ENCODE results near the gene ENO3.
"Not testable (repeated sequence)": the region's sequence is repeated elsewhere in the genome, so short reads cannot be mapped to it uniquely, and the experiment has no call there.

The ENO3 gene

DNA sequence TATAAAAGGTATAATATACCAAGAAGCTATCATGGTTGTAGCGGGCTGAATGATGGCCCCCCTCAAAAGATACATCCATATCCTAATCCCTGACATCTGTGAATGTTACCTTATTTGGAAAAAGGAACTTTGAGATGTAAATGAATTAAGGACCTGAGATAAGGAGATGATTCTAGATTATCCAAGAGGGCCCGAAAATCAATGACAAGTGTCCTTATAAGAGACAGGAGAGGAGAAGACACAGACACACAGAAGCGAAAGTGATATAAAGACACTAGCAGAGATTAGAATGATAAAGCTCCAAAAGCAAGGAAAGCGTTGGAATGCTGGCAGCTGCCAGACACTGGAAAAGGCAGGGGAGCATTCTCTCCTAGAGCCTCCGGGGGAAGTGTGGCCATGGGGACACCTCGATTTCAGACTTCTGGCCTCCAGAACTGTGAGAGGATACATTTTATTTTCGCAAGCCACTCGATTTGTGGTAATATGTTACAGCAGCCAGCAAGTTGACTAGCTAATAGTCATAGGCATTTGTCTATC, 31.3 kb upstream of the ENO3 start:
- TF ChIP-seq POLR2A (IDR thresholded peaks at IDR 0.05; ENCODE audit: low read depth, low read length) (no peak), POU2F2 (IDR thresholded peaks at IDR 0.05; ENCODE audit: low read depth, low read length) (no peak)
- DNase-seq (ENCODE audit: insufficient read length, low spot score) (no peak), FAIRE-seq (no peak)

DNA sequence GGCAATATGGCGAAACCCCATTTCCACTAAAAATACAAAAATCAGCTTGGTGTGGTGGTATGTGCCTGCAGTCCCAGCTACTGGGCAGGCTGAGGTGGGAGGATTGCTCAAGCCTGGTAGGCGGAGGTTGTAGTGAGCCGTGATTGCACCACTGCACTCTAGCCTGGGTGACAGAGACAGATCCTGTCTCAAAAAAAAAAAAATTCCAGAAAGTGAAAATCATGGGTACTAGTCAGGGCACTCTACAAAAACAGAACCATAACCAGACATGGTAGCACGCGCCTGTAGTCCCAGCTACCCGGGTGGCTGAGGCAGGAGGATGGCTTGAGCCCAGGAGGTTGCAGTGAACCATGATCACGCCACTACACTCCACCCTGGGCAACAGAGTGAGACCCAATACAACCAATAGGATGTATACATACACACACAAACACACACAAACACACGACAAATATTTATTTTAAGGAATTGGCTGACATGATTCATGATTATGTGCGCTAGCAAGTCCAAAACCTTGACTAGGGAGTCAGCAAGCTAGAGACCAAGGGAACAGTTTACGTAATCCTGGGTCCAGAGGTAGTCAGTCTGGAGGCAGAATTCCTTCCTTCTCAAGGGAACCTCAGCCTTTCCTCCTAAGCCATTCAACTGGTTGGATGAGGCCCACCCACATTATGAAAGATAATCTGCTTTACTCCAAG, 30.4 kb upstream of the ENO3 start:
- TF ChIP-seq POLR2AphosphoS5 (IDR thresholded peaks at IDR 0.05; ENCODE audit: low read depth, low read length) = no peak
- TF ChIP-seq TAF1 (IDR thresholded peaks at IDR 0.05; ENCODE audit: low read depth, low read length) = no peak
- TF ChIP-seq POLR2A (IDR thresholded peaks at IDR 0.05; ENCODE audit: low read depth, low read length) = no peak
- no peak for TF ChIP-seq SPI1 (IDR thresholded peaks at IDR 0.05; ENCODE audit: low read depth, low read length)
- TF ChIP-seq POU2F2 (IDR thresholded peaks at IDR 0.05; ENCODE audit: low read depth, low read length) = no peak
- no peak for TF ChIP-seq PAX5 (IDR thresholded peaks at IDR 0.05; ENCODE audit: insufficient read depth, low read length, severe bottlenecking)
- FAIRE-seq = no peak
- no peak for DNase-seq (ENCODE audit: insufficient read length, low spot score)

DNA sequence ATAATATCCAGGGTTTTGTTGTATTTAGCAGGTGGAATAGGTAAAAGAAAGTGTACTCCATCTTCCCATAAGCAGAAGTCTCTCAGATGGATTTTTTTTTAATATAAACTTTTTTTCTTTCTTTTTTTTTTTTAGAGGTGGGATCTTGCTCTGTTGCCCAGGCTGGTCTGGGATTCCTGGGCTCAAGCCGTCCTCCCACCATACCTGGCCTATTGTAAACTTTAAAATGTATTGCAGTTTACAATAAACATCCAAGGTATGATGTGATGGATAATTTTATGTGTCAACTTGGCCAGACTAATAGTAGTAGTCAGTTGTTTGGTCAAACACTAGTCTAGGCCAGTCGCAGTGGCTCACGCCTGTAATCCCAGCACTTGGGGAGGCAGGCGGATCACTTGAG, 29.6 kb upstream of the ENO3 start:
- TF ChIP-seq PAX5 (IDR thresholded peaks at IDR 0.05; ENCODE audit: insufficient read depth, low read length, severe bottlenecking) = no peak
- no peak for TF ChIP-seq TAF1 (IDR thresholded peaks at IDR 0.05; ENCODE audit: low read depth, low read length)
- no peak for TF ChIP-seq POLR2A (IDR thresholded peaks at IDR 0.05; ENCODE audit: low read depth, low read length)
- TF ChIP-seq SPI1 (IDR thresholded peaks at IDR 0.05; ENCODE audit: low read depth, low read length) = no peak
- TF ChIP-seq POLR2AphosphoS5 (IDR thresholded peaks at IDR 0.05; ENCODE audit: low read depth, low read length) = no peak
- TF ChIP-seq POU2F2 (IDR thresholded peaks at IDR 0.05; ENCODE audit: low read depth, low read length) = no peak
- DNase-seq (ENCODE audit: insufficient read length, low spot score) (no peak), FAIRE-seq (no peak)

DNA sequence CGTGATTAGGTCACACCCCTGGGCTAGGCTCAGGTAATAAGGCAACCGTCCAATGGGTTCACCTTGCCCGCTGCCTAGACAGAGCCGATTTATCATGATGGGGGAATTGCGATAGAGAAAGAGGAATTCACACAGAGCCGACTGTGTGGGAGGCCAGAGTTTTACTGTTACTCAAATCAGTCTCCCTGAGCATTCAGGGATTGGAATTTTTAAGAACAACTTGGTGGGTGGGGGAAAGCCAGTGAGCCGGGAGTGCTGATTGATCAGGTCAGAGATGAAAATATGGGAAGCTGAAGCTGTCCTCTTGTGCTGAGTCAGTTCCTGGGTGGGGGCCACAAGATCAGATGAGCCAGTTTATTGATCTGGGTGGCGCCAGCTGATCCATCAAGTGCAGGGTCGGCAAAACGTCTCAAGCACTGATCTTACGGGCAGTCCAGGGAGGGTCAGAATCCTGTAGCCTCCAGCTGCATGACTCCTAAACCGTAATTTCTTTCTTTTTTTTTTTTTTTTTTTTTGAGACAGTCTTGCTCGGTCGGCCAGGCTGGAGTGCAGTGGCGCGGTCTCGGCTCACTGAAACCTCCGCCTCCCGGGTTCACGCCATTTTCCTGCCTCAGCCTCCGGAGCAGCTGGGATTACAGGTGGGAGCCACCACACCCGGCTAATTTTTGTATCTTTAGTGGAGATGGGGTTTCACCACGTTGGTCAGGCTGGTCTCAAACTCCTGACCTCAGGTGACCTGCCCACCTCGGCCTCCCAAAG, 24.2 kb upstream of the ENO3 start:
- DNase-seq (ENCODE audit: insufficient read length, low spot score); FAIRE-seq: not testable (repeated sequence)

- DNase-seq (ENCODE audit: insufficient read length, low spot score) (no peak), FAIRE-seq (no peak)
- TF ChIP-seq PAX5 (IDR thresholded peaks at IDR 0.05; ENCODE audit: insufficient read depth, low read length, severe bottlenecking) = no peak
- TF ChIP-seq POU2F2 (IDR thresholded peaks at IDR 0.05; ENCODE audit: low read depth, low read length) = no peak
- TF ChIP-seq SPI1 (IDR thresholded peaks at IDR 0.05; ENCODE audit: low read depth, low read length) = no peak
- TF ChIP-seq POLR2AphosphoS5 (IDR thresholded peaks at IDR 0.05; ENCODE audit: low read depth, low read length) = no peak
- no peak for TF ChIP-seq POLR2A (IDR thresholded peaks at IDR 0.05; ENCODE audit: low read depth, low read length)
- TF ChIP-seq TAF1 (IDR thresholded peaks at IDR 0.05; ENCODE audit: low read depth, low read length) = no peak
Measured at GRCh38 chr17:4928881-4929280, 22.0 kb upstream of the ENO3 start.

DNA sequence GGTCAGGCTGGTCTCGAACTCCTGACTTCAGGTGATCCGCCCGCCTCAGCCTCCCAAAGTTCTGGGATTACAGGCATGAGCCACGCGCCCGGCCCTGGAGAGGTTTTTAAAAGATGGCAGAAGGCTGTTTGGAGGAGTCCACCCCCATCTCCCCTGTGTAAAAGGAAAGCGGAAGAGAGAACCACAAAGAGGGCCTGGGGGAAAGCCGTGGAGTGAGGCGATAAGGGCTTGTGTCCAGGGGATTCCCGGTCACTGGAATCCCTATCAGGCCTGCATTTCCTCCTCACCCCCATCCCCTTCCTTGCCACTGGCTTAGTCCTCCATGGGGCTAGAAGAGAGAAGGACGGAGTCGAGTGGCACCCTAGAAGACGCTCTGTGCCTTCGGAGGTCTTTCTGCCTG, 19.0 kb upstream of the ENO3 start, which contains the start of gene GP1BA:
TSS of gene GP1BA (plus strand) at position 315 of the 400 bp plus-strand sequence. CDS start 328 bp downstream, outside the sequence.
- FAIRE-seq = no peak
- TF ChIP-seq TAF1 (IDR thresholded peaks at IDR 0.05; ENCODE audit: low read depth, low read length) (no peak), SPI1 (IDR thresholded peaks at IDR 0.05; ENCODE audit: low read depth, low read length) (peak; percentile 80)
- no peak for DNase-seq (ENCODE audit: insufficient read length, low spot score)

GRCh38 chr17:4932756-4933155, 18.2 kb upstream of the ENO3 start:
- FAIRE-seq (no peak), DNase-seq (ENCODE audit: insufficient read length, low spot score) (no peak)
- TF ChIP-seq SPI1 (IDR thresholded peaks at IDR 0.05; ENCODE audit: low read depth, low read length) (no peak), POLR2AphosphoS5 (IDR thresholded peaks at IDR 0.05; ENCODE audit: low read depth, low read length) (no peak), POLR2A (IDR thresholded peaks at IDR 0.05; ENCODE audit: low read depth, low read length) (no peak), PAX5 (IDR thresholded peaks at IDR 0.05; ENCODE audit: insufficient read depth, low read length, severe bottlenecking) (no peak), POU2F2 (IDR thresholded peaks at IDR 0.05; ENCODE audit: low read depth, low read length) (no peak), TAF1 (IDR thresholded peaks at IDR 0.05; ENCODE audit: low read depth, low read length) (no peak)

GRCh38 chr17:4933646-4934045, 17.3 kb upstream of the ENO3 start:
- no peak for DNase-seq (ENCODE audit: insufficient read length, low spot score)
- FAIRE-seq = no peak
- TF ChIP-seq POLR2AphosphoS5 (IDR thresholded peaks at IDR 0.05; ENCODE audit: low read depth, low read length) (no peak), POLR2A (IDR thresholded peaks at IDR 0.05; ENCODE audit: low read depth, low read length) (no peak), SPI1 (IDR thresholded peaks at IDR 0.05; ENCODE audit: low read depth, low read length) (no peak), POU2F2 (IDR thresholded peaks at IDR 0.05; ENCODE audit: low read depth, low read length) (no peak), PAX5 (IDR thresholded peaks at IDR 0.05; ENCODE audit: insufficient read depth, low read length, severe bottlenecking) (no peak), TAF1 (IDR thresholded peaks at IDR 0.05; ENCODE audit: low read depth, low read length) (no peak)

DNA sequence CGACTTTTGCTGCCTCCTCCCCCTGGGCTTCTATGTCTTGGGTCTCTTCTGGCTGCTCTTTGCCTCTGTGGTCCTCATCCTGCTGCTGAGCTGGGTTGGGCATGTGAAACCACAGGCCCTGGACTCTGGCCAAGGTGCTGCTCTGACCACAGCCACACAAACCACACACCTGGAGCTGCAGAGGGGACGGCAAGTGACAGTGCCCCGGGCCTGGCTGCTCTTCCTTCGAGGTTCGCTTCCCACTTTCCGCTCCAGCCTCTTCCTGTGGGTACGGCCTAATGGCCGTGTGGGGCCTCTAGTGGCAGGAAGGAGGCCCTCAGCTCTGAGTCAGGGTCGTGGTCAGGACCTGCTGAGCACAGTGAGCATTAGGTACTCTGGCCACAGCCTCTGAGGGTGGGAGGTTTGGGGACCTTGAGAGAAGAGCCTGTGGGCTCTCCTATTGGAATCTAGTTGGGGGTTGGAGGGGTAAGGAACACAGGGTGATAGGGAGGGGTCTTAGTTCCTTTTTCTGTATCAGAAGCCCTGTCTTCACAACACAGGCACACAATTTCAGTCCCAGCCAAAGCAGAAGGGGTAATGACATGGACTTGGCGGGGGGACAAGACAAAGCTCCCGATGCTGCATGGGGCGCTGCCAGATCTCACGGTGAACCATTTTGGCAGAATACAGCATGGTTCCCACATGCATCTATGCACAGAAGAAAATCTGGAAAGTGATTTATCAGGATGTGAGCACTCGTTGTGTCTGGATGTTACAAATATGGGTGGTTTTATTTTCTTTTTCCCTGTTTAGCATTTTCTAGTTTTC, 16.5 kb upstream of the ENO3 start:
- DNase-seq (ENCODE audit: insufficient read length, low spot score) = no peak
- peak; percentile 61 for FAIRE-seq
- TF ChIP-seq POLR2AphosphoS5 (IDR thresholded peaks at IDR 0.05; ENCODE audit: low read depth, low read length) (0 out of 2 replicates have a peak, but pooled peaks have one; percentile 21), SPI1 (IDR thresholded peaks at IDR 0.05; ENCODE audit: low read depth, low read length) (no peak), POLR2A (IDR thresholded peaks at IDR 0.05; ENCODE audit: low read depth, low read length) (peak; percentile 60)
